H9 (cell line): Measurements from ENCODE around the gene EVX2. TPM values are rescaled to one million over a fixed set of nuclear protein-coding genes. Genes with fewer than 3 reads are reported as not detected.

ENCODE experiments used
- DNase-seq: peaks from one replicate; pipeline ENCODE4 v3.0.0-alpha.2; 2017
- H2AFZ ChIP-seq: one replicate; pipeline ENCODE4 v1.6.1; 2013; ENCODE audit warnings: mild to moderate bottlenecking, low read length, control low read depth, moderate library complexity
- H2AK5ac ChIP-seq: 2 replicates; pipeline ENCODE4 v1.6.1; 2013; ENCODE audit warnings: low read length, control low read depth, mixed read lengths; ENCODE audit not compliant: insufficient read length
- H2BK120ac ChIP-seq: one replicate; pipeline ENCODE4 v1.6.1; 2013; ENCODE audit warnings: low read depth, mild to moderate bottlenecking, low read length, control low read depth, inconsistent platforms; ENCODE audit not compliant: poor library complexity, severe bottlenecking
- H2BK12ac ChIP-seq: 2 replicates; pipeline ENCODE4 v1.6.1; 2013; ENCODE audit warnings: low read length, control low read depth, mixed read lengths, low read depth; ENCODE audit not compliant: insufficient read length
- H2BK15ac ChIP-seq: 2 replicates; pipeline ENCODE4 v1.6.1; 2013; ENCODE audit warnings: low read depth, low read length, control low read depth
- H2BK20ac ChIP-seq: one replicate; pipeline ENCODE4 v1.6.1; 2013; ENCODE audit warnings: low read depth, mild to moderate bottlenecking, low read length, control low read depth, inconsistent platforms; ENCODE audit not compliant: poor library complexity, severe bottlenecking
- H2BK5ac ChIP-seq: 2 replicates; pipeline ENCODE4 v1.6.1; 2013; ENCODE audit warnings: low read length, control low read depth, mixed read lengths; ENCODE audit not compliant: insufficient read length
- H3K14ac ChIP-seq: 2 replicates; pipeline ENCODE4 v1.6.1; 2013; ENCODE audit warnings: low read length, control low read depth; ENCODE audit not compliant: insufficient read depth
- H3K18ac ChIP-seq: 2 replicates; pipeline ENCODE4 v1.6.1; 2013; ENCODE audit warnings: low read depth, mild to moderate bottlenecking, mixed read lengths, low read length, control low read depth; ENCODE audit not compliant: insufficient read length
- H3K23ac ChIP-seq: 2 replicates; pipeline ENCODE4 v1.6.1; 2013; ENCODE audit warnings: low read length, control low read depth, mixed read lengths, low read depth; ENCODE audit not compliant: insufficient read length
- H3K23me2 ChIP-seq: 2 replicates; pipeline ENCODE4 v1.6.1; 2013; ENCODE audit warnings: low read depth, mild to moderate bottlenecking, mixed read lengths, low read length, control low read depth; ENCODE audit not compliant: insufficient read length, poor library complexity, severe bottlenecking
- H3K27ac ChIP-seq: 2 replicates; pipeline ENCODE4 v1.5.1; 2013; ENCODE audit warnings: low read length, control low read depth, mixed read lengths, low read depth; ENCODE audit not compliant: insufficient read length
- H3K27me3 ChIP-seq: 2 replicates; pipeline ENCODE4 v1.6.1; 2013; ENCODE audit warnings: low read length, control low read depth, inconsistent platforms; ENCODE audit not compliant: insufficient read depth
- H3K4ac ChIP-seq: 2 replicates; pipeline ENCODE4 v1.6.1; 2013; ENCODE audit warnings: low read depth, mild to moderate bottlenecking, control low read depth, inconsistent platforms, low read length, moderate library complexity
- H3K4me1 ChIP-seq: 2 replicates; pipeline ENCODE4 v1.6.1; 2013; ENCODE audit warnings: low read length, control low read depth, inconsistent platforms; ENCODE audit not compliant: insufficient read depth
- H3K4me2 ChIP-seq: 2 replicates; pipeline ENCODE4 v1.6.1; 2013; ENCODE audit warnings: low read length, control low read depth, mixed read lengths; ENCODE audit not compliant: insufficient read length, insufficient read depth
- H3K56ac ChIP-seq: 2 replicates; pipeline ENCODE4 v1.6.1; 2013; ENCODE audit warnings: low read depth, mild to moderate bottlenecking, mixed read lengths, low read length, control low read depth; ENCODE audit not compliant: insufficient read length
- H3K79me1 ChIP-seq: 2 replicates; pipeline ENCODE4 v1.6.1; 2013; ENCODE audit warnings: low read depth, mild to moderate bottlenecking, moderate library complexity, low read length, control low read depth, inconsistent platforms; ENCODE audit not compliant: insufficient read depth, poor library complexity, severe bottlenecking
- H3K79me2 ChIP-seq: 2 replicates; pipeline ENCODE4 v1.6.1; 2013; ENCODE audit warnings: low read length, control low read depth, inconsistent platforms; ENCODE audit not compliant: insufficient read depth
- H3K9ac ChIP-seq: 2 replicates; pipeline ENCODE4 v1.6.1; 2013; ENCODE audit warnings: low read length, control low read depth, mixed read lengths; ENCODE audit not compliant: insufficient read length; ENCODE audit errors: extremely low read depth
- H3K9me3 ChIP-seq: one replicate; pipeline ENCODE4 v1.6.1; 2013; ENCODE audit warnings: low read depth, low read length, inconsistent platforms; ENCODE audit not compliant: control insufficient read depth
- H3T11ph ChIP-seq: one replicate; pipeline ENCODE4 v1.6.1; 2013; ENCODE audit warnings: mild to moderate bottlenecking, low read length, control low read depth, inconsistent platforms
- H4K20me1 ChIP-seq: one replicate; pipeline ENCODE4 v1.6.1; 2013; ENCODE audit not compliant: control insufficient read depth, insufficient read length, insufficient read depth
- H4K5ac ChIP-seq: 2 replicates; pipeline ENCODE4 v1.6.1; 2013; ENCODE audit warnings: low read depth, mild to moderate bottlenecking, mixed read lengths, low read length, control low read depth; ENCODE audit not compliant: insufficient read length
- H4K8ac ChIP-seq: replicated peaks from 2 replicates; pipeline ENCODE4 v1.6.1; 2013; ENCODE audit warnings: low read length, control low read depth, mixed read lengths, low read depth; ENCODE audit not compliant: insufficient read length
- H4K91ac ChIP-seq: 2 replicates; pipeline ENCODE4 v1.6.1; 2013; ENCODE audit warnings: low read depth, mild to moderate bottlenecking, moderate library complexity, mixed read lengths, low read length, control low read depth; ENCODE audit not compliant: insufficient read length
- H3K27ac Mint-ChIP-seq, 3 experiments: 2 replicates in 2 of 3; 3 replicates in 1 of 3; pipeline ENCODE4 v1.8.0; 2020 to 2021; ENCODE audit warnings: mixed read lengths in 3 of 3, mild to moderate bottlenecking in 1 of 3, moderate library complexity in 1 of 3
- H3K27me3 Mint-ChIP-seq: 2 replicates; pipeline ENCODE4 v1.8.0; 2021; ENCODE audit warnings: low read depth, mild to moderate bottlenecking, moderate library complexity, mixed read lengths
- H3K36me3 Mint-ChIP-seq, 3 experiments: 2 replicates in 2 of 3; 3 replicates in 1 of 3; pipeline ENCODE4 v1.8.0; 2020 to 2021; ENCODE audit warnings: low read depth in 3 of 3, mixed read lengths in 3 of 3; ENCODE audit not compliant: insufficient read depth in 1 of 3
- H3K4me1 Mint-ChIP-seq, 2 experiments: 2 replicates each; pipeline ENCODE4 v1.8.0; 2020; ENCODE audit warnings: mixed read lengths in 2 of 2
- H3K4me3 Mint-ChIP-seq, 2 experiments: 2 replicates in 1 of 2; 3 replicates in 1 of 2; pipeline ENCODE4 v1.8.0; 2020 to 2021; ENCODE audit warnings: mild to moderate bottlenecking in 2 of 2, mixed read lengths in 2 of 2, moderate library complexity in 1 of 2
- H3K9me3 Mint-ChIP-seq, 2 experiments: 2 replicates in 1 of 2; 3 replicates in 1 of 2; pipeline ENCODE4 v1.8.0; 2020; ENCODE audit warnings: mild to moderate bottlenecking in 2 of 2, mixed read lengths in 2 of 2, moderate library complexity in 1 of 2
- WGBS: extraction: QIAGEN DNeasy Blood & Tissue Kit; methylation state at CpG from one replicate; pipeline ENCODE4 v1.1.7; 2013; ENCODE audit warnings: missing lambda C conversion rate, low lambda C conversion rate, mixed read lengths; ENCODE audit not compliant: insufficient read length; ENCODE audit errors: extremely low coverage; 5-methylcytosine and 5-hydroxymethylcytosine counted together
- total RNA-seq: library from RNA; stranded (reverse); gene quantifications from 2 replicates; pipeline ENCODE4 v1.2.1, GENCODE V29; 2021
- TF ChIP-seq, protein P1 (sequence below): fragments of 200-600 bp; sonication (generic); conservative IDR thresholded peaks from 3 replicates; pipeline ENCODE4 v1.8.0; 2021; ENCODE audit warnings: antibody characterized with exemption, mild to moderate bottlenecking

The EVX2 gene
- total RNA-seq, 1 experiment from 2014 or later = not detected

DNA sequence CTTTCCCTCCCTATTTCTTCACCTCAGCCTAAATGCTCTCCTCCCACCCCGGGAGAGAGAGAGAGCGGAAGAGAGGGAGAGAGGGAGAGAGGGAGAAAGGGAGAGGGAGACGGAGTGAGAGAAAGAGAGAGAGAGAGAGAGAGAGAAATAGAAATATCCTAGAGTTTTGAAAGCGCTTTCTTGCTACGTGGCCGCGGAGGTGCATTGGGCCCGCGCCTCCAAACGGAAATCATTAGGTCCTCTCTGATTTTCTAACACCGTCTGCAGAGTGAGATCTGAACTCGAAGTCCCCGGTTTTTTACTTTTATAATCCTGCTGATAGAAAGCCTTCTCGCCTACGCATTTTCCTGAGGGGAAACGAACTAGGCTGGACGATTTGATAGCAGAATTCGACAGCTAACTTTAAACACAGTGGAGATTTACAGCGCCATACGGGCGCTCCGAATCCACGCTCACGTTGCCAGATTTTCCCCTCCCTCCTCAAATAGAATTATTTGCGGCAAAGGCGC is 903 bp upstream of the EVX2 start:
- H4K91ac ChIP-seq = no peak overlapping the region
- H3K4ac ChIP-seq = no peak overlapping the region
- H3K14ac ChIP-seq = no peak overlapping the region
- H4K20me1 ChIP-seq = no peaks in the 10 kb centered on the region
- no peak overlapping the region for H4K8ac ChIP-seq
- no peak overlapping the region for H2BK15ac ChIP-seq
- no peak overlapping the region for H3T11ph ChIP-seq
- no peak overlapping the region for H3K56ac ChIP-seq
- H3K27me3 ChIP-seq = peaks cover 95% of the 10 kb centered on the region
- DNase-seq = peak; percentile 28
- H3K9ac ChIP-seq = no peak overlapping the region
- H3K27ac Mint-ChIP-seq = no peak overlapping the region
- H3K9me3 Mint-ChIP-seq = peaks cover 5 to 13% of the 10 kb centered on the region in 2 experiments
- H2BK5ac ChIP-seq = no peak overlapping the region
- H2BK120ac ChIP-seq = no peak overlapping the region
- H3K4me3 Mint-ChIP-seq = peak overlapping the region in 1 of 2 experiments; percentile 64; a peak in 3 of 5 replicates
- no peak overlapping the region for H3K27ac ChIP-seq
- no peaks in the 10 kb centered on the region for H3K79me2 ChIP-seq
- TF ChIP-seq, protein P1, sequence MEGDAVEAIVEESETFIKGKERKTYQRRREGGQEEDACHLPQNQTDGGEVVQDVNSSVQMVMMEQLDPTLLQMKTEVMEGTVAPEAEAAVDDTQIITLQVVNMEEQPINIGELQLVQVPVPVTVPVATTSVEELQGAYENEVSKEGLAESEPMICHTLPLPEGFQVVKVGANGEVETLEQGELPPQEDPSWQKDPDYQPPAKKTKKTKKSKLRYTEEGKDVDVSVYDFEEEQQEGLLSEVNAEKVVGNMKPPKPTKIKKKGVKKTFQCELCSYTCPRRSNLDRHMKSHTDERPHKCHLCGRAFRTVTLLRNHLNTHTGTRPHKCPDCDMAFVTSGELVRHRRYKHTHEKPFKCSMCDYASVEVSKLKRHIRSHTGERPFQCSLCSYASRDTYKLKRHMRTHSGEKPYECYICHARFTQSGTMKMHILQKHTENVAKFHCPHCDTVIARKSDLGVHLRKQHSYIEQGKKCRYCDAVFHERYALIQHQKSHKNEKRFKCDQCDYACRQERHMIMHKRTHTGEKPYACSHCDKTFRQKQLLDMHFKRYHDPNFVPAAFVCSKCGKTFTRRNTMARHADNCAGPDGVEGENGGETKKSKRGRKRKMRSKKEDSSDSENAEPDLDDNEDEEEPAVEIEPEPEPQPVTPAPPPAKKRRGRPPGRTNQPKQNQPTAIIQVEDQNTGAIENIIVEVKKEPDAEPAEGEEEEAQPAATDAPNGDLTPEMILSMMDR = no peak
- no peaks in the 10 kb centered on the region for H3K4me1 ChIP-seq
- H3K36me3 Mint-ChIP-seq = no peaks in the 10 kb centered on the region
- H3K79me1 ChIP-seq = no peaks in the 10 kb centered on the region
- H4K5ac ChIP-seq = no peak overlapping the region
- no peak overlapping the region for H3K18ac ChIP-seq
- no peak overlapping the region for H3K4me2 ChIP-seq
- H3K9me3 ChIP-seq = no peaks in the 10 kb centered on the region
- no CpG with 5 or more reads among the region's 26 CpGs for WGBS
- peaks cover 14 to 39% of the 10 kb centered on the region in 2 experiments for H3K4me1 Mint-ChIP-seq
- H2BK12ac ChIP-seq = no peak overlapping the region
- no peaks in the 10 kb centered on the region for H3K23me2 ChIP-seq
- no peak overlapping the region for H2AFZ ChIP-seq
- H3K27me3 Mint-ChIP-seq = peaks cover 97% of the 10 kb centered on the region
- no peak overlapping the region for H3K23ac ChIP-seq
- H2AK5ac ChIP-seq = no peak overlapping the region
- H2BK20ac ChIP-seq = no peak overlapping the region
